AG09319 (cell line): ENCODE data around the gene VIPAS39.

ENCODE experiments used
- DNase-seq: peaks from one replicate; pipeline ENCODE4 v3.0.0-alpha.2; 2010; ENCODE audit warnings: low read depth; ENCODE audit errors: extremely low read depth
- TF ChIP-seq, protein P1 (sequence below): IDR thresholded peaks from 2 replicates; pipeline ENCODE4 v1.5.1; 2011; ENCODE audit warnings: low read depth, mild to moderate bottlenecking, inconsistent platforms, low read length, moderate library complexity

The VIPAS39 gene

DNA sequence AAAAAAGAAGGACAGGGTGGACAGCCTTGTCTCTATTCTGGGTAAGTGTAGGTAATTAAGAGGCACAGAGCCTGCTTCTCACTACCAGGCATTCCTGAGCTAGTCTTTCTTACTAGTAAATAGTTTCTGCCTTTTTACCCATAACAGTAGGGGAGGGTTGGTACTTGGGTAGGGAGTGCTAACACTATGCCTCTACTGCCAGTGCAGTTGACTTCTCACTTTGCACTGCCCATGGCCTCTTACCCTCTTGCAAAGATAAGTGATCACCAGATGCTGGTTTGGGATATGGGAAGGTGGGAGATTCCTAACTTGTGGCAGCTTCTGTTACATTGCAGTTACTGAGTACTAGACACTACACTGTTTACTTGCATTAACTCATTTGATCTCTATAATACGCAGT lies 12.1 kb upstream of the VIPAS39 start:
- TF ChIP-seq, protein P1, sequence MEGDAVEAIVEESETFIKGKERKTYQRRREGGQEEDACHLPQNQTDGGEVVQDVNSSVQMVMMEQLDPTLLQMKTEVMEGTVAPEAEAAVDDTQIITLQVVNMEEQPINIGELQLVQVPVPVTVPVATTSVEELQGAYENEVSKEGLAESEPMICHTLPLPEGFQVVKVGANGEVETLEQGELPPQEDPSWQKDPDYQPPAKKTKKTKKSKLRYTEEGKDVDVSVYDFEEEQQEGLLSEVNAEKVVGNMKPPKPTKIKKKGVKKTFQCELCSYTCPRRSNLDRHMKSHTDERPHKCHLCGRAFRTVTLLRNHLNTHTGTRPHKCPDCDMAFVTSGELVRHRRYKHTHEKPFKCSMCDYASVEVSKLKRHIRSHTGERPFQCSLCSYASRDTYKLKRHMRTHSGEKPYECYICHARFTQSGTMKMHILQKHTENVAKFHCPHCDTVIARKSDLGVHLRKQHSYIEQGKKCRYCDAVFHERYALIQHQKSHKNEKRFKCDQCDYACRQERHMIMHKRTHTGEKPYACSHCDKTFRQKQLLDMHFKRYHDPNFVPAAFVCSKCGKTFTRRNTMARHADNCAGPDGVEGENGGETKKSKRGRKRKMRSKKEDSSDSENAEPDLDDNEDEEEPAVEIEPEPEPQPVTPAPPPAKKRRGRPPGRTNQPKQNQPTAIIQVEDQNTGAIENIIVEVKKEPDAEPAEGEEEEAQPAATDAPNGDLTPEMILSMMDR, result no peak
- no peak for DNase-seq

DNA sequence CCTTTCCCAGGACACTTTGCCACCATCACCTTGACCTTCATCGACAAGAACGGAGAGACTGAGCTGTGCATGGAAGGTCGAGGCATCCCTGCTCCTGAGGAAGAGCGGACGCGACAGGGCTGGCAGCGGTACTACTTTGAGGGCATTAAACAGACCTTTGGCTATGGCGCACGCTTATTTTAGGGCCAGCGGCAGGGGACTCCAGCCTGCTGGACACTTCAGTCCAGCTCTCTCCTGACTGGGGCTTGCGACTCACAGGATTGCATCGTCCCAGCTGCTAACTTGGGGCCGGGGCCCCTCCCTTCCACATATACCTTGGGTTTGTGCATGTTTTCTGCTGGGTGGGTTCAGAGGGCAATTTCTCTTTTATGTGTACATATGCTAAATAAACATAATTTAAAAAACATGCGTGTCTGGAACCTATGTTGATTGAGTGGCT lies 11.7 kb upstream of the VIPAS39 start:
- DNase-seq, result no peak
- TF ChIP-seq, protein P1, result no peak

DNA sequence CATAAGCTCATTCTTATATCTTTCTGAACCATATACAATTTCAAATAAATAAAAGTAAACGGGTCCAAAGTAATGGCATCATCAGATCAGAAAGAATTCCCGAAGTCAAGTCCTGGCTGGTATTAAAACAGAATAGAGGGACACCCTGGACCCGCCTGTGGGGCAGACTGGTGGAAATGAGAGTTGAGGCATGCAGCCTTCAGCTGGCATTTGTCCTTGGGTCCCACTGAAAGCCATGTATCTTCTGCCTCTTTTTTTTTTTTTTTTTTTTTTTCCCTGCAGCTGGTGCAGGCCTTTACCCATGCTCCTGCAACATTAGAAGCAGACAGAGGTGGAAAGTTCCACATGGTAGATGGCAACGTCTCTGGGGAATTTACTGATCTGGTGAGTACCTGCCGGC lies 10.4 kb upstream of the VIPAS39 start:
- TF ChIP-seq, protein P1, result no peak
- DNase-seq, result no peak

DNA sequence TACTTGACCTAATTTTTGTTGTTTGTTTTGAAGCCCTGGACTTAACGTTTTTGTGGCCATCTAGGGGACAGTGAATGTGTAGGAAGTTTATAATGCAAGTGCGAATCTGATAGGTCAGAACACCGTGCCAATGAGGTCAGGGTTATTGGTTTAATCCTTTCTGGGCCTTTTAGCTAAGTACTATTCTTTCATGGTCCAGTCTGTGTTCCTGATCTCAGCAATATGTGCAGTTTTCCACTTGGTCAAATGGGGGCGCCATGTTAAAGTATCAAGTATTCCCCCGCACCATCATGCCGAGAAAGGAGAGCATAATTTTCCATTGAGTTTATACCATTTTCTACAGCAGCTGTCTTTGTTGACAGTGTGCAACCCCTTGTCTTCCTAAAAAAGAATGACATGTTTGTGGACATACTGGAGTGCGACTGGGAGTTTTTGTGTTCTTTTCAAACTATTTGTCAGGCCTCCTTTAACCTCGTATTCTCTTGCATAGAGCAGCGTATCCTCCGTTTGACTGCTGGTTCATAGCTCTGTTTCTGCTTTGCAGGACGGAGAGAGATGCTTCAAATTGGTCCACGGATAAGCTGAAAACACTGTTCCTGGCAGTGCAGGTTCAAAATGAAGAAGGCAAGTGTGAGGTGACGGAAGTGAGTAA lies 1.8 kb upstream of the VIPAS39 start:
- DNase-seq, result peak; percentile 20
- TF ChIP-seq, protein P1, result peak; percentile 74

DNA sequence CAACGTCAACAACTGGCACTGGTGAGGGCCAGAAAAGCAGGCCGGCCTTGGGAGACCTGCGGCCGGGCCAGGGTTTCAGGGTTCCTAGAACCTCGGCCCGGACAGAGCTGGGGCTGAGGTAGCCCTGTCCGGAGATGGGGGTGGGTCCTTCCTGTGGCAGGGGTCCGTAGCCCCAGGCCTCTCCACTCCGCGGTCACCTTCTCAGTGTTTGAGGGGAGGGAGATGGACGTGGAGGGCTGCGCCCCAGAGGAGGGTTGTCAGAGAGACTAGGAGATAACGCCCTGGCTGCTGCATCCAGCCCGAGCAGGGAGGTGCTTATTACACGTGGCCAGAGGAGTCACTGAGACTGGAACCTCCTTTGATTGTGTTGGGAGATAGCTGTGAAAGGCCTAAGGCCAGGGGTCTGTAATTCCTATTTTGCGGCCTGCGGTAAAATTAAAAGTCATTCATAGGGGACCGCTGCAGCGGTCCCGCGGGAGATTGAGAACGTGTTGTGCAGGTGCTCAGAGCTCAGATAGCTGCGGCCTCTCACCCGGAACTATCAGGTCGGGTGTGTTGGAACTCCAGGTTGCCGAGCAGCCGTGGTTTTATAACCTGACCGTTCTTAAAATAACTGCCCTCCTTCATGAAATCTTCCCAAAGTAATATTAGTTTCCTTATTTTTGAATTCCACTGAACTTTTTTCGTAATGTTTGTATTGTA lies 999 bp upstream of the VIPAS39 start:
- TF ChIP-seq, protein P1, result no peak
- no peak for DNase-seq

DNA sequence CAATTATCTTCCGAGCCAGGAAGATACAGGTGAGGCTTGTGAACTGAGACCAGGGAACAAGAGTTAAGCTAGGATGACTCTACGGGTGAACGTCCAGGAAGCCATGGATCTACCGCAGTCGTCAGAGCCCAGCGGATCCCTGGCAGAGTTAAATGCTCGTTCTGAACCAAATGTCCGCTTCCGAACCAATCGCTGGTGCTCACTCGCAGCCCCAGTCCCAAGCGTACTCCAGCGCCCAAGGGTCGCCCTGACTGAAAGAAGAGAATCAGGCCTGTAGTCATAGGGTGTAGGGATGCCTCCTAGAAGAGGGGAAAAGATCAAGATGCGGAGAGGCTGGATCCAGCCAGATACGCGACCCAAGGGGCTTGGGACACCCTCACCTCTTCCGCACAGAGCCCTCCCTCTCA lies 283 bp downstream of the VIPAS39 start:
- no peak for DNase-seq

More for the DNA sequence above, 283 bp downstream of the VIPAS39 start:
- TF ChIP-seq, protein P1, result no peak
